CD8-positive, alpha-beta memory T cell (primary cell): ENCODE measurements around the gene MAPKAPK2. TPM values are rescaled to one million over a fixed set of nuclear protein-coding genes. Genes with fewer than 3 reads are reported as not detected.

Source experiments
- CTCF ChIA-PET: fragments of 350-600 bp; sonication (Branson Sonifier 250); formaldehyde crosslinking; loops from one replicate; lab custom pipeline; 2021; ENCODE audit warnings: antibody characterized with exemption; lab: Charles Lee
- POLR2A ChIA-PET: fragments of 350-600 bp; sonication (Branson Sonifier 250); formaldehyde crosslinking; loops from one replicate; lab custom pipeline; 2021; ENCODE audit warnings: antibody characterized with exemption; lab: Charles Lee
- DNase-seq, 5 donors: peaks; one replicate each; pipeline versions ENCODE4 v3.0.0 to v3.0.0-alpha.2; 2020 to 2022; ENCODE audit warnings: mixed read lengths in 1 of 5
- H3K27ac ChIP-seq: one replicate; pipeline ENCODE4 v1.7.0; 2013; ENCODE audit warnings: low read depth, mild to moderate bottlenecking, low read length, moderate library complexity
- H3K27me3 ChIP-seq: 2 replicates; pipeline ENCODE4 v1.7.0; 2013; ENCODE audit warnings: low read length, mild to moderate bottlenecking; ENCODE audit not compliant: insufficient read depth, poor library complexity, severe bottlenecking
- H3K36me3 ChIP-seq: 2 replicates; pipeline ENCODE4 v1.7.0; 2013; ENCODE audit warnings: mild to moderate bottlenecking, low read length, moderate library complexity; ENCODE audit not compliant: insufficient read depth
- H3K4me1 ChIP-seq: 2 replicates; pipeline ENCODE4 v1.7.0; 2013; ENCODE audit warnings: mild to moderate bottlenecking, low read length, moderate library complexity; ENCODE audit not compliant: insufficient read depth
- H3K4me3 ChIP-seq: 2 replicates; pipeline ENCODE4 v1.7.0; 2013; ENCODE audit warnings: mild to moderate bottlenecking, low read length
- H3K9me3 ChIP-seq: 2 replicates; pipeline ENCODE4 v1.7.0; 2013; ENCODE audit warnings: mild to moderate bottlenecking, low read length
- H3K27ac Mint-ChIP-seq, 8 donors: one replicate each; pipeline ENCODE4 v1.8.0; 2020 to 2021; ENCODE audit warnings: mixed read lengths in 8 of 8, mild to moderate bottlenecking in 6 of 8, inconsistent platforms in 3 of 8, moderate library complexity in 3 of 8
- H3K27me3 Mint-ChIP-seq, 2 donors: one replicate each; pipeline ENCODE4 v1.8.0; 2020 to 2021; ENCODE audit warnings: mixed read lengths in 2 of 2, mild to moderate bottlenecking in 1 of 2, moderate library complexity in 1 of 2
- H3K36me3 Mint-ChIP-seq, 3 donors: one replicate each; pipeline ENCODE4 v1.8.0; 2020 to 2021; ENCODE audit warnings: mixed read lengths in 3 of 3, inconsistent platforms in 1 of 3, mild to moderate bottlenecking in 1 of 3
- H3K4me1 Mint-ChIP-seq, 3 donors: one replicate each; pipeline ENCODE4 v1.8.0; 2020 to 2021; ENCODE audit warnings: mixed read lengths in 3 of 3, inconsistent platforms in 1 of 3, mild to moderate bottlenecking in 1 of 3
- H3K4me3 Mint-ChIP-seq, 7 donors: one replicate each; pipeline ENCODE4 v1.8.0; 2020 to 2021; ENCODE audit warnings: mixed read lengths in 7 of 7, mild to moderate bottlenecking in 6 of 7, moderate library complexity in 4 of 7, inconsistent platforms in 2 of 7
- H3K9me3 Mint-ChIP-seq, 5 donors: one replicate each; pipeline ENCODE4 v1.8.0; 2020 to 2022; ENCODE audit warnings: mixed read lengths in 5 of 5, mild to moderate bottlenecking in 3 of 5, moderate library complexity in 2 of 5, inconsistent platforms in 1 of 5
- polyA plus RNA-seq: library from polyadenylated mRNA; unstranded; fragments of 300-500 nt; fragmentation: Illumina TruSeq; gene quantifications from one replicate; pipeline ENCODE4 v1.2.3, GENCODE V29; 2021
- total RNA-seq, 2 experiments: library from RNA; stranded (reverse); gene quantifications; one replicate each; pipeline ENCODE4 v1.2.3, GENCODE V29; 2021

The MAPKAPK2 gene
- total and polyA plus RNA-seq, 3 experiments from 2014 or later: 5.0 to 79.1 (median 78.4) TPM

GRCh38 chr1:206679738-206680211 is 4.9 kb upstream of the MAPKAPK2 start:
- H3K4me1 Mint-ChIP-seq: peaks cover 6 to 17% (median 13%) of the 10 kb centered on the region in 3 donors
- DNase-seq: no peak
- H3K27ac Mint-ChIP-seq: peak overlapping the region in 1 of 8 donors; percentile 71

DNA sequence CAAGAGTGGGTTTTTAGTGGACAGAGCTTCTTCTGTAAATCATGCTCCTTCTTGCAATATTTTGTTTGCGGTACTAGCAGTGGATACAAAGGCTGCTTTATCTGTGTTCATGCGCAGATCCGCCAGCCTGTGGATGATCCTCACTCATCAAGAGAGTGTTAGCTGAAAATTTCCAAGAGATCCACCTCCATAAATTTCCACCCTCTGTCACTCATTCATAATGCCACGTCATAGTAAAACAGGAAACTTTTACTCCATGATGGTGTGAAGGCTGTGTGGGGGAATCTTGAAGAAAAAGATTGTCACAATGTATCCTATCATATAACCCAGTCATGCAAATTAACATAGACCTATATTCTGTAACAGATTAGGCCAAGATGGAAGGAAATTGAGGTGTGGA is 4.4 kb upstream of the MAPKAPK2 start:
- Histone ChIP-seq H3K36me3 (no peaks in the 10 kb centered on the region), H3K4me3 (no peak overlapping the region), H3K27me3 (no peaks in the 10 kb centered on the region), H3K27ac (no peak overlapping the region), H3K4me1 (peaks cover 13% of the 10 kb centered on the region), H3K9me3 (no peaks in the 10 kb centered on the region)
- no peak for DNase-seq
- Mint-ChIP-seq H3K4me3 (peak overlapping the region in 1 of 7 donors; percentile 42), H3K27ac (no peak overlapping the region), H3K27me3 (peaks cover 7% of the 10 kb centered on the region in 2 donors), H3K36me3 (peaks cover 0 to 1% (median 0%) of the 10 kb centered on the region in 3 donors), H3K9me3 (no peaks in the 10 kb centered on the region), H3K4me1 (peaks cover 6 to 17% (median 13%) of the 10 kb centered on the region in 3 donors)
- POLR2A ChIA-PET: no interaction called here
- CTCF ChIA-PET: interaction anchor here (0.9 to 2.4 kb wide), 2 partner anchors 10 to 15 kb away, joined by 3 to 10 read pairs; no protein-coding TSS in a partner anchor

More at GRCh38 chr1:206679738-206680211, 4.9 kb upstream of the MAPKAPK2 start:
- Histone ChIP-seq H3K9me3 (no peaks in the 10 kb centered on the region), H3K36me3 (no peaks in the 10 kb centered on the region), H3K4me3 (no peak overlapping the region), H3K27me3 (no peaks in the 10 kb centered on the region), H3K27ac (no peak overlapping the region), H3K4me1 (peaks cover 13% of the 10 kb centered on the region)
- Mint-ChIP-seq H3K9me3 (no peaks in the 10 kb centered on the region), H3K4me3 (peak overlapping the region in 1 of 7 donors; percentile 42), H3K27me3 (peaks cover 7% of the 10 kb centered on the region in 2 donors), H3K36me3 (no peaks in the 10 kb centered on the region)
- POLR2A ChIA-PET: no interaction called here
- CTCF ChIA-PET: interaction anchor here (0.9 to 2.4 kb wide), 4 partner anchors 9 to 45 kb away, joined by 3 to 10 read pairs (median 4); partner anchors contain the start of gene DYRK3

DNA sequence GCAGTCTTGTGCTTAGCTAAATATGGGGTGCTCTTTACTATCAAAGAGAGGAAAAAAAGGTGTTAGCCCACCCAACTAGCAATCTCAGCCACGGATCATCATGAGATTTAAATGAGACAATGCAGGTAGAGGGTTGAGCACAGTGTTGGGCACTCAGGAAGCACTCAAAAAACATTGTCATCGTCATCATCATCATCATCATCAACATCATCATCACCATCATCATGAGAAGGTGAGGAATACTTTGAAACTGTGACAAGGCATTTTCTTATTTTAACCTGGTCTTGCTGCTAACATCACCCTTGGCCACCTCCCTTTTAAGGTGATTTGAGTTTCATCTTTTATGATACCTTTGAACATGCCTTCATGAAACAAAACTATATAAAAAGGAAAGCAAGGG is 3.3 kb upstream of the MAPKAPK2 start:
- H3K27ac ChIP-seq: no peak overlapping the region
- peaks cover 0 to 7% (median 0%) of the 10 kb centered on the region in 3 donors for H3K36me3 Mint-ChIP-seq
- no peak overlapping the region for H3K4me3 ChIP-seq
- H3K27me3 Mint-ChIP-seq: peaks cover 7% of the 10 kb centered on the region in 2 donors
- peaks cover 9 to 19% (median 15%) of the 10 kb centered on the region in 3 donors for H3K4me1 Mint-ChIP-seq
- CTCF ChIA-PET: interaction anchor here (0.6 kb wide), 1 partner anchor 8 kb away, joined by 3 read pairs; no protein-coding TSS in a partner anchor
- DNase-seq: no peak
- no peak overlapping the region for H3K27ac Mint-ChIP-seq
- H3K4me1 ChIP-seq: peaks cover 13% of the 10 kb centered on the region
- H3K4me3 Mint-ChIP-seq: no peak overlapping the region
- H3K9me3 ChIP-seq: no peaks in the 10 kb centered on the region
- H3K36me3 ChIP-seq: no peaks in the 10 kb centered on the region
- POLR2A ChIA-PET: no interaction called here
- H3K27me3 ChIP-seq: no peaks in the 10 kb centered on the region
- no peaks in the 10 kb centered on the region for H3K9me3 Mint-ChIP-seq

DNA sequence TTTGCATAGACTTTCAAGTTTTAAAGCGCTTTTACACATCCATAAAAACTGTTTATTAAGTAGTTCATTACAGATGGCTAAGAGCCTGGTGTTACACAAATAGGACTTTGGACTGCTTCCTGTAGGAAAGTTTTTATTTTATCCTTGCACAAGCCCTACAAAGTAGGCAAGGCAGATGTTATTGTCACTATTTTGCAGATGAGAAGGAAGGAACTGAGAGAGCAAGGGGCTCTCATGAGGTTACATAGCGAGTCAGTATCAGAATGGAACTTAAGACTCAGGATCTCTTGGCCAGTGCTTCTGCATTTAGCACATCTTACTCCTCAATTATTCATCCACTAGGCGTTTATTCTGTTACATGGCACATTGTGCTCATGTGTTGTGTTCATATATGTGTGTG is 2.6 kb upstream of the MAPKAPK2 start:
- H3K4me3 Mint-ChIP-seq: peak overlapping the region in 1 of 7 donors; percentile 64
- POLR2A ChIA-PET: no interaction called here
- peak overlapping the region in 1 of 8 donors; percentile 65 for H3K27ac Mint-ChIP-seq
- Histone ChIP-seq H3K9me3 (no peaks in the 10 kb centered on the region), H3K27ac (no peak overlapping the region), H3K4me1 (peaks cover 19% of the 10 kb centered on the region), H3K4me3 (no peak overlapping the region), H3K27me3 (no peaks in the 10 kb centered on the region), H3K36me3 (no peaks in the 10 kb centered on the region)
- CTCF ChIA-PET: interaction anchor here (1.8 kb wide), 1 partner anchor 18 kb away, joined by 8 read pairs; no protein-coding TSS in a partner anchor
- H3K27me3 Mint-ChIP-seq: peaks cover 7% of the 10 kb centered on the region in 2 donors
- H3K36me3 Mint-ChIP-seq: peaks cover 0 to 9% (median 0%) of the 10 kb centered on the region in 3 donors
- H3K9me3 Mint-ChIP-seq: no peaks in the 10 kb centered on the region
- DNase-seq: no peak
- H3K4me1 Mint-ChIP-seq: peaks cover 16 to 27% (median 23%) of the 10 kb centered on the region in 3 donors

GRCh38 chr1:206683313-206683712 is 1.4 kb upstream of the MAPKAPK2 start:
- Histone ChIP-seq H3K4me3 (no peak overlapping the region), H3K27me3 (no peaks in the 10 kb centered on the region), H3K9me3 (no peaks in the 10 kb centered on the region), H3K27ac (no peak overlapping the region), H3K4me1 (peaks cover 31% of the 10 kb centered on the region), H3K36me3 (no peaks in the 10 kb centered on the region)
- H3K4me1 Mint-ChIP-seq: peaks cover 27 to 38% (median 35%) of the 10 kb centered on the region in 3 donors
- POLR2A ChIA-PET: no interaction called here
- peaks cover 7% of the 10 kb centered on the region in 2 donors for H3K27me3 Mint-ChIP-seq
- no peaks in the 10 kb centered on the region for H3K9me3 Mint-ChIP-seq
- CTCF ChIA-PET: interaction anchor here (1.2 to 1.8 kb wide), 4 partner anchors 9 to 25 kb away, joined by 3 to 8 read pairs (median 4); no protein-coding TSS in a partner anchor
- peaks cover 0 to 16% (median 0%) of the 10 kb centered on the region in 3 donors for H3K36me3 Mint-ChIP-seq
- H3K27ac Mint-ChIP-seq: peak overlapping the region in 2 of 8 donors; percentile 55 to 65
- no peak for DNase-seq
- peak overlapping the region in 3 of 7 donors; percentile 2 to 85 (median 39) for H3K4me3 Mint-ChIP-seq

- peaks cover 36% of the 10 kb centered on the region for H3K4me1 ChIP-seq
- POLR2A ChIA-PET: interaction anchor here (0.7 to 1.1 kb wide), 2 partner anchors 18 to 214 kb away, joined by 3 to 4 read pairs; partner anchors contain the start of gene IKBKE
- peak overlapping the region; percentile 46 for H3K4me3 ChIP-seq
- H3K4me1 Mint-ChIP-seq: peaks cover 32 to 41% (median 37%) of the 10 kb centered on the region in 3 donors
- no peak for DNase-seq
- CTCF ChIA-PET: interaction anchor here (0.8 to 1.8 kb wide), 8 partner anchors 8 to 228 kb away, joined by 3 to 8 read pairs (median 3); no protein-coding TSS in a partner anchor
- peak overlapping the region; percentile 81 to 93 (median 85) for H3K4me3 Mint-ChIP-seq
- H3K27ac Mint-ChIP-seq: peak overlapping the region in 4 of 8 donors; percentile 75 to 86 (median 82)
- no peaks in the 10 kb centered on the region for H3K36me3 ChIP-seq
- no peaks in the 10 kb centered on the region for H3K9me3 ChIP-seq
- H3K27me3 ChIP-seq: no peaks in the 10 kb centered on the region
- peaks cover 5 to 6% of the 10 kb centered on the region in 2 donors for H3K27me3 Mint-ChIP-seq
- no peak overlapping the region for H3K27ac ChIP-seq
- H3K9me3 Mint-ChIP-seq: no peaks in the 10 kb centered on the region
- H3K36me3 Mint-ChIP-seq: peaks cover 0 to 20% (median under 1%) of the 10 kb centered on the region in 3 donors
Measured at GRCh38 chr1:206684003-206684402, 702 bp upstream of the MAPKAPK2 start.

DNA sequence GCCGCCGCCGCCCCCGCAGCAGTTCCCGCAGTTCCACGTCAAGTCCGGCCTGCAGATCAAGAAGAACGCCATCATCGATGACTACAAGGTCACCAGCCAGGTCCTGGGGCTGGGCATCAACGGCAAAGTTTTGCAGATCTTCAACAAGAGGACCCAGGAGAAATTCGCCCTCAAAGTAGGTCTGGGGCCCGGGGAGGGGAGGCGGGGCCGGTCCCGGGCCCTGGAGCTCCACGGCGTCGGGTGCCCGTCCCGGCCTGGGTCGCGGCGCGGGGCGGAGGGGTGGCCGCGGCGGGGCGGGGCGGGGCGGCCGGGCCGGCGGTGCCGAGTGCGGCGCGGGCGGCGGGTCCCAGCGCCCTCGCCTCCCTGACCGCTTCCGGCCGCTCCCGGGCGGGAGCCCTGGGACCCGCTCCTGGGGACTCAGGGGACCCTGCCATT is 646 bp downstream of the MAPKAPK2 start:
- Mint-ChIP-seq H3K4me1 (peaks cover 45 to 50% (median 49%) of the 10 kb centered on the region in 3 donors), H3K36me3 (peaks cover 0 to 26% (median 2%) of the 10 kb centered on the region in 3 donors), H3K9me3 (no peaks in the 10 kb centered on the region), H3K4me3 (peak overlapping the region; percentile 96 to 100 (median 100)), H3K27ac (peak overlapping the region; percentile 96 to 100 (median 97)), H3K27me3 (peaks cover 3 to 4% of the 10 kb centered on the region in 2 donors)
- H3K4me3 ChIP-seq: peak overlapping the region; percentile 83
- H3K27ac ChIP-seq: peak overlapping the region; percentile 85
- no peaks in the 10 kb centered on the region for H3K27me3 ChIP-seq
- CTCF ChIA-PET: no interaction called here
- H3K9me3 ChIP-seq: no peaks in the 10 kb centered on the region
- peaks cover 46% of the 10 kb centered on the region for H3K4me1 ChIP-seq
- POLR2A ChIA-PET: interaction anchor here (0.7 to 1.0 kb wide), 2 partner anchors 31 to 39 kb away, joined by 3 to 4 read pairs; no protein-coding TSS in a partner anchor
- peak; percentile 25 to 60 (median 43) for DNase-seq
- no peaks in the 10 kb centered on the region for H3K36me3 ChIP-seq
